Kidney capillary endothelial cell (primary cell): Measurements from ENCODE around the gene TCF15.
"Not testable (repeated sequence)": the region's sequence is repeated elsewhere in the genome, so short reads cannot be mapped to it uniquely, and the experiment has no call there.

Experiments used
- DNase-seq: peaks from one replicate; pipeline ENCODE4 v3.0.0-alpha.2; 2018; ENCODE audit warnings: low spot score

The TCF15 gene

GRCh38 chr20:578940-579690 is 31.0 kb downstream of the TCF15 start:
- not testable (repeated sequence) for DNase-seq

DNA sequence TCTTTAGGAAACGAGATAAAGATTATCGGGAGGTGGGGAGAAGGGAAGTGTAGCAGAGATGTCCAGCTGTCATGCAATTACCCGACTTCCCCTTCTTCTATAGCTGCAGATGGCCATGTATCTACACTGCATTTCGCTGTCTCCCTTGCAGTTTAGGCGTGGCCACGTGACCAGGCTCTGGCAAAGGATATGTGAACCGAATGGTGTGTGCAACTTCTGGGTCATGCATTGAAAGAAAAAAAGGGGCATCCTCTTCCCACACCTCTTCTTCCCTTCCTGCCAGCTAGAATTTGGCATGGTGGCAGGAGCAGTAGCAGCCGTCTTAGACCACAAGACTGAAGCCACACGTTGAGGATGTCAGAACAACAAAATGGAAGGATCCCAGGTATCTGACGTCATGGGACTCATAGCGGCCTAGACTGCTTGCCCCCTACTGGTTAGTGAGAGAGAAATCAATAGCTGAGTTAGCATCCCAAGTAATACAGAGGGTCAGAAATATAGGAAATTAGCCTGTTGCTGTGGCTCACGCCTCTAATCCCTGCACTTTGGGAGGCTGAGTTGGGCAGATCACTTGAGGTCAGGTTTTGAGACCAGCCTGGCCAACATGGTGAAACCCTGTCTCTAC is 32.8 kb downstream of the TCF15 start:
- peak; percentile 54 for DNase-seq

GRCh38 chr20:576156-576555 is 34.0 kb downstream of the TCF15 start:
- peak; percentile 70 for DNase-seq

DNA sequence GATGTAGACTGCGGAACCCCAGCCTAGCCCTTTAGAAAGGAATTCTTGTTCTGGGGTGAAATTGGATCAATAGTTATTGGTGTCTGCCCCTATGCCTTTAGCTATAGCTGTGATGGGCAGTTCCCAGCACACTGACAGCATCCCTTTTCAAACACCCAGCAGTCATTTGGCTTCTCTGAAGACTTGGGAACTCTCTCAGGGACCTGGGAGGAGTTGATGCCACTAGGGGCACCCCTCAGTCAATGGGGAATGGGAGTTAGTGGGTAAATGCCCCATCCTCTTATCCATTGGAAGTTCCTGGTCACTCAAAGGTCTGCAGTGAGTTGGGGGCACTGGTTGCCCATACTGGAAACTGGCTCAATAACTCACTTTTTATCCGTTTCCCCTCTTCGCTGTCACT is 34.9 kb downstream of the TCF15 start:
- DNase-seq, result no peak

DNA sequence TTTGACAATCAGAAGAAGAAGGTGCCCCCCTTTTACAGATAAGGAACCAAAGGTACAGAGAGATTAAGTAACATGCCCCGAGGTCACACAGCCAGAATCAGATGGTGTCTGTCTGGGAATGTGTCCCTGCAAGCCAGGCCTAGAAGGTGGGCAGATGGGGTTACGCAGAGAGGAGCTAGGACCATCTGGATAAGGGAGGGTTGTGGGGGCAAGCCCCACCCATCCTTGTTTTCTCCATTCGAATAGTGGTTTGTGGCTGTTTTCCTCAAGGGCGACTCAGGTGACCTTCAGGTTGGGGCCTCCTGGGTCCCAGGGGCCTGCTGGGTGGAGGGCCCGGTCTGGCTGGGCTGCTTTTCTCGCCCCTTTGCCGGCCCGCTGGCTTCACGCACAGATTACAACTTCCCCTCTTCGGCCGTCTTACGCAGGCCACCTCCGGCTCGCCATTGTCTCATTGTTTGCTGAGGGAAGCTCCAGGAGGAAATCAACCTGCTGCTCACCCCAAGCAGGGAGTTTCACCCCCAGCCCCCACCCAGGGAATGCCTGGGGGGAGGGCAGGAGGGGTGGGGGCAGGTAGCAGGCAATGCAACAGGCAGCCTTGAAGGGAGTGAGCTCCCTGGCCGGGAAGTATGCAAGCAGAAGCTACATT is 35.7 kb downstream of the TCF15 start:
- no peak for DNase-seq

GRCh38 chr20:573414-574296 is 36.5 kb downstream of the TCF15 start:
- no peak for DNase-seq

DNA sequence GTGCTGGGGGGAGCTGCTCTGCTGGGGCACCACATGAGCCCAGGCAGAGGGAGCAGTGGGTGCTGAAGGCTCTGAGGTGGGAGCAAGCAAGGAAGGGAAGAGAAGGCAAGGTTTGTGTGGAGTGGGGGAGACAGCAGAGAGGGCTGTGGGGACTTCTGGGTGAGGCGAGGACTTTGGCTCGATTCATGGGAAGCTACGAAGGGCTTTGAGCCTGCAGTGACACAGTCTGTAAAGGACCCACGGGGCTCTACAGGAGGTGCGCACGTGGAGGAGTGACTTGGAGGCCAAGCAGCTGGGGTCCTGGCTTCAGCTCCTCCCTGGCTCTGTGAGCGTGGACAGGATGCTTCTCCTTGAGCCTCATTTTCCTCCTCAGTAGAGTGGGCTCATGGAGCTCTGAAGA is 37.4 kb downstream of the TCF15 start:
- no peak for DNase-seq

DNA sequence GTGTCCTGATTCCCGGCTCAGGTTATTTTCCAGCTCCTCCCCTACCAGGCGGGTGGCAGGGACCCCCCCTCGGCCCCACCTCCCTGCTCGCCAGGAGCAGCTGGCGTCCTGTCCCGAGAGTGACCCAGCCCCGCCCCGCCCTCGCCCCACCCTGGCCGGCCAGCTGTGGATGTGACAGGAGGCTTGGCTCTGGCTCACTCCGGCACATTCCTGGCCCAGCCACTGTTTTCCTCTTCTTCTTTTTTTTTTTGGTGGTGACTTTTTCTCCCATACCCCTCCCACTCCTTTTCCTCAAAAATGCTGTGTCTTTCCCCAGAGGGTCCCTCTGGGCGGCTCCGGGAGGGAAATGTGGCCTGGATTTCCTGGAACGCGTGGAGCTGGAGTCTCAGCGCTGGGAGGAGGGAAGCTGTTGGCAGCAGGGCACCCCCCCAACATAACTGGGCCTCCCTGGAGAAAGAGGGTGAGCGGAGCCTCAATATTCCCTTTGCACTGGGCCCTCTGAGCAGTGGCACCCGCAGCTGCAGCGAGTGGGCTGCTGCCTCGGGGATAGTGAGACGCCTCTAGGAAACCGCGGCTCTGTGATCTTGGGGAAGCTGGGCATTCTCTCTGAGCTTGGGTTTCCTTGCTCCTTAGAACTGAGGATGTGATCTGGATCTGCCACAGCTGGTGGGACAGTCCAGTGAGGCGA is 38.2 kb downstream of the TCF15 start:
- DNase-seq, result no peak

DNA sequence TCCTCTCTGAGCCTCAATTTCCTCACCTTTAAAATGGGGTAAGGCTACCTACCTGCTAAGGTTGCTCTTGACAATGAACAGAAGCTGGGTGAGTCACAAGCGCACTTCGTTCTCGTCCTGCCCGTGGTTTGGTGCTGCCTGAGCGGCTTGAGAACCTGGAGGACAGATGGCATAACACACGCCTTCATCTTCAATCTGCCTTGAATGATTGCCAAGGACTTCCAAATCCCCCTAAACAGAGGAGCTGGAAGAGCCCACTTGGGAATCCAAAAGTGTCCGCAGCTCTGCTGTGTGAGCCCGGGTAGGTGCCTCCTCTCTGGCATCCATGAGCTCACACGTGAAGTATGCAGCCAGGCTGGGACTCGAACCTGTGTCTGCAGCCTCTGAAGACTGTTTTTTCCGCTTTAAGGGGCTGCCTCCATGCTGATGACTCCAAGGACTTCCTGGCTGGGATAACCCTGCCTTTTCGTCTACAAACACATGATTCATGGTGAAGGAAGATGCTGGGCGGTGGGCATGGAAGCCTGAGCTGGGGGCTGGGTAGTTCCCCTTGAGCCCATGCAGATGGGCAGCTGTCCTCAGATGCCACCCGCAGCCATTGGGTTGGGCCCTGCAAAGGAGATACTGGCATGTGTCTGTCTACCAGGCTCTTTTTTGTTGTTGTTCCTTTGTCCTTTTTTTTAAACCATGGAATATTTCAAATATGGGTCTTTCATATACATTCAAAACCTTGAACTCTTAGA is 41.3 kb downstream of the TCF15 start:
- DNase-seq, result peak; percentile 72

DNA sequence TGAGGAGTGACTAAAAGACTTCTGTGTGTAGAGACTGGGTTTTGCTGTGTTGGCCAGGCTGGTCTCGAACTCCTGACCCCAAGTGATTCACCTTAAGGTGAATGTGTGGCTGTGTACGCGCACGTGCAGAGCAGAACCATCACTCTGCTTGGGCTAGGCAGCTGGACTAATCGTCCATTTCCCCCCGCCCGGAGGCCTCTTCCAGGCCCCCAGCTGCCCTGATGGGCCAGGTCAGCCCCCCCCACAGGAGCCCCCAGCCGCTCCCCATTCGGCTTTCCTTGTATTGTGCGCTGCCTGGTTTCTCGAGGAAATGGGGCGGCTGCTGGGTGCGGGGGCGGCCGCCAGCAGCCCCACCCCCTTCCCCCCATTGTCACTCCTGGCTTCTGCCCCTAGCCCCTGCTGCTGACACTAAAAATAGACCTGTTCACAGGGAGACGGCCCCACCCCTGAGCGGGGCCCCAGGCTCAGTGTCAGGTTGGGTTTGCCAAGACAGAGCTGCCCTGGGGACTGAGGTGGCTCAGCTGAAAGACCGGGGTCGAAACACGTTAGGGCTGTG is 41.9 kb downstream of the TCF15 start:
- DNase-seq, result peak; percentile 60

- no peak for DNase-seq
Measured at GRCh38 chr20:564192-564591, 45.9 kb downstream of the TCF15 start.

GRCh38 chr20:563187-563586 is 46.9 kb downstream of the TCF15 start:
- no peak for DNase-seq

DNA sequence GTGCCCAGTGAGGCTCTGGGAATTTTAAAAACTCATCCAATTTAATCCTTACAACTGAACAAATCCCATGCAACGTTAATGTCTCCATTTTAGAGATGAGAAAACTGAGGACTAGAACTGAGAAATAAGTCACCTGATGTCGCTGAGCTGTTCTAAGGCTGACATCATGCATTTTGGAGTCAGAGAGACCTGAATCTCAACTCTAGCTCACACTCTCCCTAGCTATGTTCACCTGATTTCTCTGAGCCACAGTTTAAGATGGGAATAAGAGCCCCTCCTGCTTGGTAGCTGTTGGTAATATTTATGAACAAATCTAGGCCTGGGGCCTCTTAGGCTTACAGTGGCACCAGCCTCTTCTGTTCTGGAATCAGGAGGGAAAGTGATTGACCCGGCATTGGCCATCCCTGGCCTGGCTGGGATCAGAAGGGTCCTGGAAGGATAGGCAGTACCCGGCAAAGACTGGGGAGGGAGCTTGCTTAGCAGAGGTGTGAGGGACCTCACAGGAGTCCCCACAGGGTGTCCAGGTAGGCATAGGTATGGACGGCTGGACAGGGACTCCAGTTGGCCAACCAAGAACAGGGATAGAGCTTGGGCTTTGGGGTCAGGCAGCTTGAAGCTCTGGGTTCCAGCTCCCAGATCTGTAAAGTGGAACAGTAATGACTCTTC is 47.7 kb downstream of the TCF15 start:
- DNase-seq, result no peak

GRCh38 chr20:561437-562231 is 48.5 kb downstream of the TCF15 start:
- peak; percentile 70 for DNase-seq

DNA sequence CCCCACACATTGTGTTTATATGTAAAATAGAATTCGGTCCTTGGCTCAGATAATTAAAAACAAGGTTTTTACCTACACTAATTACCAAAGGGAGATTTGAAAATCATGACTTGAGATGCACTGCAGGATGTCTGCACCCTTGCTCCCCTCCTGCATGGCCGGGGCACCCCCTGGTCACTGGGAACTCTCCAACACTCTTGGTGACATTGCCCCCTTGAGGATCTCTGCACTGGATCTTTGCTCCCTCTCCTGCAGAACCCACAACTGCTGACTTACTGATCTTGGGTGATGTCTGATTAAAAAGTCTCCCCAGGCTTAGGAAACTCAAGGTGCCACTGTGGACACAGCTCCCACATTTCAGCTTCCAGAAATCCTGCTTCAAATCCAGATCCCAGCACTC is 49.4 kb downstream of the TCF15 start:
- DNase-seq, result no peak

DNA sequence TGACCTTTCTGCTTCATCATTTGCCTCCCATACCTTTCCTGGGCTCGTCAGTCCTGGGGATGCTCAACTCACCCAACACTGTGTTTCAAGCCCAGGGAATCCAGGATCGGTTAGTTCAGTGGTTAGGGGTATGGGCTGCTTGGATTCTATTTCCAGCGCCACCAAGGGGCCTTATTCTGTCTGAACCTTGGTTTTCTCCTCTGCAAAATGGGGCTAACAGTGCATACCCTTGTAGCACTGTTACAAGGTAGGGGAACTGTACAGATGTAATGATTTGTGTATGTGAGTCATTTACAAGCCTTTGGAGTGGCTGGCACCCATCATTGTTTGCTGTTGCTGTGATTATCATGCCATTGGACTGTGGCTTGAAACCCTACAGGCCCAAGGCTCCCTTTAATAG is 52.0 kb downstream of the TCF15 start:
- DNase-seq, result no peak

DNA sequence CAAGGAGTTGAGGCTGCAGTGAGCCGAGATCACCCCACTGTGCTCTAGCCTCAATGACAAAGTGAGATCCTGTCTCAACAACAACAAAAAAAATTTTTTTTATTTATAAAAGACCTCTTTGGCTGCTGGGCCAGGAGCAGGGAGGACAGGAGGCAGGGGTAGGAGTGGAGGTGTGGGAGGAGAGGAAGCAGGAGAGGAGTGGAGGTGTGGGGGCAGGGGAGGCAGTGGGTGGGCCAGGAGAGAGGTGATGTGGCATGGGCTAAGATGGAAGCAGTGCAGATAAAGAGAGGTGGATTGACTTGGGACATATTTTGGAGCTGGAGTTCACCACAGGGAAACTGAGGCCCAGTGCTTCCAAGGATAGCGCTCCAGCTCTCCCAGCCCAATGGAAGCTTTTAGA is 53.1 kb downstream of the TCF15 start:
- no peak for DNase-seq

DNA sequence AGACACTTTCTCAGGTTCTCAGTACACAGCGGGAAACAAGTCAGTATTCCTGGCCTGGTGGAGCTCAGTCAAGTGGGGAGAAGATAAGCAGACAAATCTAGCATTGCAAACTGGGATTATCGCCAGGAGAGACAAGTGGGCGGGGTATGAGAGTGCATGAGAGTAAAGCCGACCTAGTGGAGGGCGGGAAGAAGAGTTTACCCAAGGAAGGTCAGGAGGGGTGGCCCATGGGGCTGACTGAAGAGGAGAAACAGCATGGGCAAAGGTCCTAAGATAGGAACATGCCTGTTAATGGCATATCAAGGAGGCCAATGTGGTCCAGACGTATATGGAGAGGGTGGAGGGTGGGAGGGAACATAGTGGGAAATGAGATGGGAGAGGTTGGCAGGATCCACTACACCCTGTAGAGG is 54.1 kb downstream of the TCF15 start:
- DNase-seq, result no peak
